Measurements from ENCODE around the gene CDYL2.

GRCh38 chr16:80846275-80846674 lies 41.9 kb upstream of the CDYL2 start:
- TF ChIP-seq, protein P1, sequence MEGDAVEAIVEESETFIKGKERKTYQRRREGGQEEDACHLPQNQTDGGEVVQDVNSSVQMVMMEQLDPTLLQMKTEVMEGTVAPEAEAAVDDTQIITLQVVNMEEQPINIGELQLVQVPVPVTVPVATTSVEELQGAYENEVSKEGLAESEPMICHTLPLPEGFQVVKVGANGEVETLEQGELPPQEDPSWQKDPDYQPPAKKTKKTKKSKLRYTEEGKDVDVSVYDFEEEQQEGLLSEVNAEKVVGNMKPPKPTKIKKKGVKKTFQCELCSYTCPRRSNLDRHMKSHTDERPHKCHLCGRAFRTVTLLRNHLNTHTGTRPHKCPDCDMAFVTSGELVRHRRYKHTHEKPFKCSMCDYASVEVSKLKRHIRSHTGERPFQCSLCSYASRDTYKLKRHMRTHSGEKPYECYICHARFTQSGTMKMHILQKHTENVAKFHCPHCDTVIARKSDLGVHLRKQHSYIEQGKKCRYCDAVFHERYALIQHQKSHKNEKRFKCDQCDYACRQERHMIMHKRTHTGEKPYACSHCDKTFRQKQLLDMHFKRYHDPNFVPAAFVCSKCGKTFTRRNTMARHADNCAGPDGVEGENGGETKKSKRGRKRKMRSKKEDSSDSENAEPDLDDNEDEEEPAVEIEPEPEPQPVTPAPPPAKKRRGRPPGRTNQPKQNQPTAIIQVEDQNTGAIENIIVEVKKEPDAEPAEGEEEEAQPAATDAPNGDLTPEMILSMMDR (IDR thresholded peaks at IDR 0.05), result no peak
- TF ChIP-seq POLR2A (IDR thresholded peaks at IDR 0.05), result no peak

Data from Peyer's patch (tissue), 4 donors.